ENCODE data around the gene NLGN1.
"Not testable (repeated sequence)": the region's sequence is repeated elsewhere in the genome, so short reads cannot be mapped to it uniquely, and the experiment has no call there.

Gene NLGN1

DNA sequence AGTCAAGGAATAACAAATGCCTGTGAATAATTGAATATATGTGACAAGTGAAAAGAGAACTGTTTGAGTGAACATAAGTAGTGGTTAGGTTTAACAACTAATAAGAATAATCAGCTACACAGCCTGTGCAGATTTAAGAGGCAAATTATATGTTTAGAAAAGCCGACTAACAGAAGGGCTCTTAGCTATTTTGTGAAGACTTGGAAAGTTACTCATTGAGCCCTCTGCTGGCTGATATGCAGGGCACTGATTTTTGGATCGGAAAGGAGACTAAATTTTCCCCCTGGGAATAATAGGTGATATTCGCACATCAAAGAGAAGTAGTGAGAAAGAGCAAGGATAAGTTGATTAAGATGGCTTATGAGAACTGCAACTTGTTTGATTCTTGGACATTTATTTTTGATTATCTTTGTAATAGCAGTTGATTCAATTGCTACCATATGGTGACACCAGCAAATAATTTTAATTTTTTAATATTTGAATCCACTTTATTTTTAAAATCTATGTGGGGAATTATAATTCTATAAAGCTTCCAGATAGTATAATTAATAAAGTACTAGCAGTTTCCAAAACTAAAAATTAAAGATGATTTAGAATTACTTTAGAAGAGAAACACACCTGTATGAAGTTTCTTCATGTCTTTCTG lies 156.2 kb downstream of the NLGN1 start:
- no peak for DNase-seq (ENCODE audit: extremely low read depth in 1 of 2, low read depth in 1 of 2)

DNA sequence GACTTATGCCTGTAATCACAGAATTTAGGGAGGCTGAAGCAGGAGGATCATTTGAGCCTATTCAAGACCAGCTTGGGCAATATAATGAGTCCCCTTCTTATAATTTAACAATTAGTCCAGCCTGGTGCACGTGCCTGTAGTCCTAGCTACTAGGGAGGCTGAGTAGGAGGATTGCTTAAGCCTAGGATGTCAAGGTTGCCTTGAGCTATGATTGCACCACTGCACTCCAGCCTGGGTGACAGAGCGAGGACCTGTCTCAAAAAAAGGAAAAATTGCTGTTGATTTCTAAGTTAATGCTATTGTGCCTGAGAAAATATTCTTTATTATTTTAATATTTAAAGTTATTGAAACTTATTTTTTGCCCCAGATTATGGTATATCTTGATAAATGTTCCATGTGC lies 159.0 kb downstream of the NLGN1 start:
- no peak for DNase-seq (ENCODE audit: extremely low read depth in 1 of 2, low read depth in 1 of 2)

DNA sequence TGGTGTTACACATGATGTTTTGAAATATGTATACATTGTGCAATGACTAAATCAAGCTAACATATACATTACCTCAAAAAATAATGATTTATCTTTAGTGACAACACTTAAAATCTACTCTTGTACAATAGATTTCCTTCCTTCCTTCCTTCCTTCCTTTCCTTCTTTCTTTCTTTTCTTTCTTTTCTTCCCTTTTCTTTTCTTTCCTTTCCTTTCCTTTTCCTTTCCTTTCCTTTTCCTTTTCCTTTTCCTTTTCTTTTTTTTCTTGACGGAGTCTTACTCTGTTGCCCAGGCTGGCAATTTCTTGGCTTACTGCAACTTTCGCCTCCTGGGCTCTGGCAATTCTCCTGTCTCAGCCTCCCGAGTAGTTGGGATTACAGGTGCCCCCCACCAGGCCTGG lies 170.5 kb downstream of the NLGN1 start:
- no peak for DNase-seq (ENCODE audit: extremely low read depth in 1 of 2, low read depth in 1 of 2)

DNA sequence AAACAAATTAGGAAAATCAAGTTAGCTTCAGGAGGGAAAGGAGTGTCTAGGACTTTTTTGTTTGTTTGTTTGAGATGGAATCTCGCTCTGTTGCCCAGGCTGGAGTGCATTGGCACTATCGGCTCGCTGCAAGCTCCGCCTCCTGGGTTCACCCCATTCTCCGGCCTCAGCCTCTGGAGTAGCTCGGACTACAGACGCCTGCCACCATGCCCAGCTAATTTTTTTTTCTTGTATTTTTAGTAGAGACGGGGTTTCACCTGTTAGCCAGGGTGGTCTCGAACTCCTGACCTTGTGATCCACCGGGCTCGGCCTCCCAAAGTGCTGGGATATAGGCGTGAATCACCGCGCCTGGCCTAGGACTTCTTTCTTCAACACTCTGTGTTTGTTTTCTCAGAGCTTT lies 171.1 kb downstream of the NLGN1 start:
- DNase-seq (ENCODE audit: extremely low read depth in 1 of 2, low read depth in 1 of 2) = no peak

DNA sequence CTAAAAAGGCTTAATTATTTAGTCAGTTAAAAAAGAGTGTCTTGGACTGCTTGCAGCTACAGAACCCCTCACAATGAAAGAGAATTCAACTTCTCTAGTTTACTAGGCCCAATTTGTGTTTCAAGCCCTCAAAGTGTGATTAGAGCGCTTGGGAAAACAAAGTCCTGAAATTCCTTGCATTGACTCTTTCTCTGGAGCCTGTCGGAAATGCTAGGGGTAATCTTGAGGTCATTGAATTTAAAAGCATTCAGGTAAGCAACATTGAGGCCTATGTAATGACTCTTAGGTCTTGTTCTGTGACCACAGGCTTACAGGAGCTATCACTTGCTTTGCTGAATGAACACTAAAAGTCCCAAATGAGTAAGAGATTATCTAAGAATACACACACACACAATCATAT lies 186.0 kb downstream of the NLGN1 start:
- DNase-seq (ENCODE audit: extremely low read depth in 1 of 2, low read depth in 1 of 2) = no peak

DNA sequence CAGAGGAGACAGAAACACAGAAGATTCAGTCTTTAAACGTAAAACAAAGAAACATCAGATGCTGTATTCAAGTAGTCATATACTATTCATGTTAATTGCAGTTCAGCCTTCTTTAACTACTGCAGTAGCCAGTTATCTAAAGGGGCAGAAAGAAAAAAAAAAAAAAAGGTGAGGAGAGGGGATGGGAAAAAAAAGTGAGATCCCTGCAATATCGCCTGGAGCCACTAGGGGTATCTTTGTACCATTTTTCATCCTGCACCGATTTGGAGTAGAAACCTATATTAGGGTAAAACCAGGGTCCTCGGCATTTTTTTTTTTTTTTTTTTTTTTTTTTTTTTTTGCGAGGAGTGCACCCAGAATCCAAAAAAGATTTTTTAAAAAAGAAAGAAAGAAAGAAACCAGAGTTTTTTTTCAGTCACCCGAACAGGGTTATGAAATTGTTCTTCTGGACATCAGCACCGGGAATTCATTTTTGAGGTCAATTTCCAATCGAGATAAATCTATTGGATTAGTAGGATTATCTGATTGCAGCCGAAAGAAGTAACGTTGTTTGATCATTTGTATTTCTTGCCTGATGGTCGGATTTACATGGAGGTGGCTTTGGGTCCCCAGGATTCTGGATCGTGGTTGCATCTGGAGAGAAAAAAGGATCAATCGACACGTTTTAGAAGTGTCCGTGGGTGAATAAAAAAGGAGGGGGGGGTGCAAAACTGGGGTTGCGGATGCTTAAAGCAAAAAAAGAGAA lies 186.7 kb downstream of the NLGN1 start:
- no peak for DNase-seq (ENCODE audit: extremely low read depth in 1 of 2, low read depth in 1 of 2)

DNA sequence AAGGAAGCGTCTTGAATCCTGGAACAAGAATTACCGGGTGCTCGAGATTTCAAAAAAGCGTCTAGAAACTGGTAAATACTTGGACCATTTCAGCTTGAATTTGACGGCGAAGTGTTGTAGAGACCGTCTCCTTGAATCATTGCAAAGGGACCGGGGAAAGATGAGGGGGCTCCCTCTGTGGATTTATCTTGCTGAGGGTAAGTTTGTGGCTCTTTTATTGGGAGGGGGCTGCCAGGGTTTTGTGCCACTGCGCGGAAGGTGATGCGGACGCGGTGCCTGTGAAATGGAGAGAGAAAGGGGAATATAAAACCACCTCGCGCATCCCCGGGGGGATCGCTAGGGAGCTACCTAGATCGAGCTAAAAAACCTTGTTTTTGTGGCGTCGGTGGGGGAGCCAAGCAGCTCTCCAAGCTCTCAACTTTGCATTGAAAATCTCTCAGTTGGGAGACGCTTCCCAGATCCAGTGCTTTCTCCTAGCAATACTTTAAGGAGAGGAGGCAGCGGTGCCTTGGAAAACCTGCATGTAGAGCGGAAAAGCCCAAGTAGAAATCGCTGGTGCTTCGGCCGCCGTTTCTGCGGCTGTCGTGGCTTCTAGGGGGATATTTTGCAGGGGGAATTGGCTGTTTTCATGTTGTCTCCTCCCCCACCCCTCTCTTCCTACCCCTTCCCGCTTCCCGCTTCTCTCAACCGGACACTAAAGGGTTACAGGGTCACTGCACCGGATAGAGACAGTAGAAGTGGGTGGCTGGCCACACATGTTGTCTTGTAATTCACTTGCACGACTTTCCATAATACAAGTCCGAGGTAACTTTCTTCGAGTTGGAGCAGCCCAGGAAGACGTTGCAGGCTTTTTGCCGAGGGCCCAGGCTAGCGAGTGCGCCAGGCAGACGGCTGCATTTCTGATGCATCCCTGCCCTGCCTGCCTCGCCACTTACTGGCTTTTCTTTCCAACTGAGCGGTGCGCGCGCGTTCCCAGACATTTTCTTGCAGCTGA lies 187.6 kb downstream of the NLGN1 start:
- DNase-seq (ENCODE audit: extremely low read depth in 1 of 2, low read depth in 1 of 2) = no peak

DNA sequence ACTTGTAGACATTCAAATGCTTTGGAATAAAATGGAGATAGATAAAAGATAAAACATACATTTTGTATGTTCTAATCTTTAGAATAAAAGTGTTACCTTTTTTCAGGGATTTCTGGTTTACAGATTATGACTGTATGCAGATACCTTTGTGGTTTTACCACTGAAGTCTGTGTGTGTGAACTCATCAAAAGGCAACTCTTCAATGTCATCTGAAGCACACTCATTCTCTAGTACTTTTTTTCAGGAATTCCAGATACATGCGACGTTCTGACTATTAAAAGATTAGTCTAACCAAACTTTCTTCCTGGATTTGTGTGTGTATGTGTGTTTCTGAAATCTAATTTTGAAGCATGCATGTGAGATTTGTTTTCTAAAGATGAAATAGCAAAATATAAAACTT lies 188.6 kb downstream of the NLGN1 start:
- DNase-seq (ENCODE audit: extremely low read depth in 1 of 2, low read depth in 1 of 2) = no peak

DNA sequence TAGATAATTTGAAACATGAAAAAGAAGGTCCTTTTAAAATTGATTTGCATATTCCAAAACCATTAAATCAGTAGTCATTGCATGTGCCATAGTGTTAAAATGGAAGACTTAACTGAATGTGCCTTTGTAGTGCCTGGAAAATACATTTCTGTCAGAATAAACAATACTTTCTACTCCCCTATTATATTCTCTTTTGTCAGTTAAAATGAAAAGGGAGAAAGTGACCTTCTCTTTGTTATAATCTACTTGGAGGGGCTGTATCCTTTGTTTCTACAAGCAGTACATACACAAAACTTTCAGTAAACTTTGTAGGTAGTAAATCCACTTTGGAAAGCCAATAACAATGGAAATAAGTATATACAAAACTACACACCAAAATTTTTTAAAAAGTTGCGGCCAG lies 189.5 kb downstream of the NLGN1 start:
- DNase-seq (ENCODE audit: extremely low read depth in 1 of 2, low read depth in 1 of 2) = no peak

DNA sequence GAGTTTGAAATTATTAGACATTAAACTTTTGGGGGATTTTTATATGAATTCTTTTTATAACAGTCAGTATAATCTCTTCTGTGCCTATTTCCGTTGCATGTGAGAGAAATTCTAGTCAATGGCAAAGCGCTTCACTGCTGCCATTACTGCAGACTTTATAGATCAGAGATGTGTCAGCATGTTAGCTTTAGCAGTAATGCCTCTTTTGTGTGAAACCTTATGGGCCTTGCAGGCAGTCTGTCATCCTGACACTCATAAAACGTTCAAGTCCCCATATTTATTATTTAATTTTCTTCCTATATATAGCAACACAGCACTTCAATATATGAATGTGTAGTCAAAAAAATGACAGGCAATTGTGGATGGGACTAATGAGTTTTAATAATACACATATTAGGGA lies 191.0 kb downstream of the NLGN1 start:
- no peak for DNase-seq (ENCODE audit: extremely low read depth in 1 of 2, low read depth in 1 of 2)

DNA sequence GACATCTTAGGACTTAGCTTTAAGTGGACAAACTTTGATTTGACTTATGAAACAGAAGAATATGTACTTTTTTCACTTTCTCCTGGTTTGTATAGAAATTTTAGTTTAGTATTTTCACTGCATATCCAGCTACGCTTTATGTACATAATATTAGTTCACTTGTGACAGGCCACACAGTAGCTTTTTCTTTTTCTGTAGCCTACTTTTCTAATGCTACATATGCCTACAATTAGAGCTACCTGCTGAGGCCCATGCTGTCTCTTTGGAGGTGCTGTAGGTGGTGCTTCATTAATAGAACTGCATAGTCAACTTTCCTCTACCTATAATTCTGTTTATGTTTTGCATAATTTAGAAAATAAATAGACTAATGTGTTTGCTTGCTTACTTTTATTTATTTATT lies 191.6 kb downstream of the NLGN1 start:
- no peak for DNase-seq (ENCODE audit: extremely low read depth in 1 of 2, low read depth in 1 of 2)

DNA sequence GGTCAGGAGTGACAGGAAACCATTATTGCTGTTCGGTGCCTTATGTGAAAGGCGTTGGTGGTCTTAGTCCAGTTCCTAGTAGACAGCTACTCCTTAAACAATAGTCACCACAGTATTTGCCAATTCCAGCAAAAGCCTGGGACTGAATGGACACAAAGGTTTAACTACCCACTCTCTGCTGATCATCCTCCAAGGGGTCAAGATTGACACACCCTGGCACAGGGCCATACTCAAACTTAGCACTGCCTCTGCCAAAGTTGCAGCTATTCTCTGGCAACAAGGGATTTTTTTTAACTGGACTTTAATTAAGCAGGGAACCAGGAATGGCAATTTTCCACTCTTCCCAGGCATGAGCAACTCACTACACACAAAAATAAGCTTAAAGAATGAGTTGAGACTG lies 193.9 kb downstream of the NLGN1 start:
- DNase-seq (ENCODE audit: extremely low read depth in 1 of 2, low read depth in 1 of 2) = no peak

DNA sequence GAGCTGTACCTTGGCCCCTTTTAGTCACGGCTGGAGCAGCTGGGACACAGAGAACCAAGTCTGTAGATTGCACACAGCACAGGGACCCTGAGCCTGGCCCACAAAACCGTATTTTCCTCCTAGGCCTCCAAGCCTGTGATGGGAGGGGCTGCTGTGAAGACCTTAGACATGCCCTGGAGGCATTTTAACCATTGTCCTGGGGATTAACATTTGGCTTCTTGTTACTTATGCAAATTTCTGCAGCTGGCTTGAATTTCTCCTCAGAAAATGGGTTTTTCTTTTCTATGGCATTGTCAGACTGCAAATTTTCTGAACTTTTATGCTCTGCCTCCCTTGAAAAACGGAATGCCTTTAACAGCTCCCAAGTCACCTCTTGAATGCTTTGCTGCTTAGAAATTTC lies 197.3 kb downstream of the NLGN1 start:
- not testable (repeated sequence) for DNase-seq (ENCODE audit: extremely low read depth in 1 of 2, low read depth in 1 of 2)

DNA sequence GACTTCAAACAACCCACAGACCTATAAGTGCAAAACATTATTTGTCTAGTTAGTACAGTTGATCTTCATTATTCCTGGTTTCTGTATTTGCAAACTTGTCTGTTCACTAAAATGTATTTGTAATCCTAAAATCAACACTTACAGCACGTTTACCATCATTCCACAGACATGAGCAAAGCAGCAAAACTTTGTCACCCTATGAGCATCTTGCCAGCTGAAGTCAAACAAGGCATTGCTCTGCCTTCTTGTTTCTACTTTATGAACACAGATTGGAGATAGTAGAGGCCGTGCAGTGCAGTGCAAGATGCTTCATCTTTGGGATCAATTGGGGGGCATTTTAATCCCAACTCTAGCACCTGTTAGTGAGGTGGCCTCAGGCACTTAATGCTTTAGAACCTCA lies 202.1 kb downstream of the NLGN1 start:
- DNase-seq (ENCODE audit: extremely low read depth in 1 of 2, low read depth in 1 of 2) = no peak

DNA sequence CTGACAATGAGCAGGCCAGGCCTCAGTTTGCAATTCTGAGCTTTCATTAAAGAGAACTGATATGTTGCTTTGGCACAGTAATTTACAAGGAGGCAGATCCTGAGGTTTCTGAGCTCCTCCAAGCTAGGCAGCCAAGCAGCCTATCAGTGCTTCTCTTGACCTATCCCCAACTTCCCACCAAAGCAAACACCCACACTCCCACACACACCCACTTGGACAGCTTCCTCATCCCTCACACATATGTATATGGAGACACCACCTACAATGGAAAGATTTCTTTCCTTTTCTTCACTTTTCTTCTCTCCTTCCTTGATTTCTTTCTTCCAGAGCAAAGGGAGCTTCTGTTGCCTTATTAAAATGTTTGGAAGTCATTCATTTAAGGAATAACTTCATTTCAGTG lies 217.0 kb downstream of the NLGN1 start:
- DNase-seq (ENCODE audit: extremely low read depth in 1 of 2, low read depth in 1 of 2) = no peak

DNA sequence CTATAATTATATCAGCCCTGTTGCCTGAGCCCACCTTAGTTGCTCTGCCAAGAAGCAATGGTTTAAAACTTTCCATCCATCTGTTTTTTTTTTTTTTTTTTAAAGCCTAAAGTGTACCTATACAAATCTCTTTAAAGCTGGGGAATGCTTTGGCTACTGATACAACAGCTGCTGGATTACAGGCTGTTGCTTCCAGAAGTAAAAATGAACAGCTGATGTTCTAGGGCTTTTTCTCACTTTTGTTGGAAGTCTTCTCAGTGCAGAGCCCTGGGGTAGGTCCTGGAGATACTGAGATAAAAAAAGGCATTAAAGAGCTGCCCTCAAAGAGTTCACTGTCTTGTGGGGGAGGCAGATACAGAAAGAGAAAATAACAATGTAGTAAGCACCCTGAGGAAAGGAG lies 218.1 kb downstream of the NLGN1 start:
- no peak for DNase-seq (ENCODE audit: extremely low read depth in 1 of 2, low read depth in 1 of 2)

DNA sequence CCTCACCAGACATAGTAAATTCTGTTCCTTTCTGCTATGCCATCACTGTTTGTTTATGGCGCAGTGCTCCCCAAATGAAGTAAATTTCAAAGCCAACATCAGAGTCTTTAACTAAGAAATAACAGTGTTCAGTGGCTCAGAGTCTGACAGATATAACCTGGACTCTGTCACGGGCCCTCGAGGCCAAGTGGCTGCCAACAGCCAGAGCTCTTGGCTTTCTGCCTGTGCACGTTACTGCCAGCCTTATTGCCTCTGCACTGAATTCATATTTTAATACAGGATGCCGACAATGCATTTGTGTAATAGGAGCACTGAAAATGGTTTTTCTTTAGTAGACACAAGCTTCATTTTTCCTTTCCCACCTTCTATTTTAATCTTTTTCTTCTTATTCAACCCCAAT lies 219.9 kb downstream of the NLGN1 start:
- DNase-seq (ENCODE audit: extremely low read depth in 1 of 2, low read depth in 1 of 2) = no peak

DNA sequence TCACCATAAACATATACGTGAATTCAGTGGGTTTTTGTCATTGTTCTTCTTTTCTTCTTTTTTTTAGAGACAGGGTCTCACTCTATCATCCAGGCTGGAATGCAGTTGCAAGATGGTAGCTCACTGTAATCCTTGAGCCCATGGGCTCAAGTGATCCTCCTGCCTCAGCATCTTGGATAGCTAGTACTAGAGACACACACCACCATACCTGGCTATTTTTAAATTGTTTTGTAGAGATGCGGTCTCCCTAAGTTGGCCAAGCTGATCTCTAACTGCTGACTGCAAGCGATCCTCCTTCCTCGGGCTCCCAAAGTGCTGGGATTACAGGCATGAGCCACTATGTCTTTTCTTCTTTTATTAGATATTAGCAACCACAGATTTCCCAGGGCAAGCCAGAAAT lies 220.6 kb downstream of the NLGN1 start:
- DNase-seq (ENCODE audit: extremely low read depth in 1 of 2, low read depth in 1 of 2) = no peak

DNA sequence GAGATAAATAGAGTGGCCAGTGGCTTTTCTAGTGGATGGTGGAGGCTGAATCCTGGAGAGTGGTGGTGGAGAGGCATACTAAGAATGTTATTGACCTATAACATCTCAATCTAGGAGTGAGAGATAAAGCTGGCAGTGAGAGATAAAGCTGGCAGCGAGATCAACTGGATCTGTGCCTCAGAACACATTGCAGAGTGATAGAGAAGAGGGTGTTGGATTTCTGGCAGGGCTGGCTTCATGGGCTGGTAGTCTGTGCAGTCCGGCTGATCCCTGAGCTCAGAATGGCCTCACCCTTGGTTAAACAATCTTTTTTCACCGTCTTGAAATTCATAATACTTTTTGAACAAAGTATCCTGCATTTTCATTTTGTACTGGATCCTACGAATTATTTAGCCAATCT lies 221.2 kb downstream of the NLGN1 start:
- no peak for DNase-seq (ENCODE audit: extremely low read depth in 1 of 2, low read depth in 1 of 2)

DNA sequence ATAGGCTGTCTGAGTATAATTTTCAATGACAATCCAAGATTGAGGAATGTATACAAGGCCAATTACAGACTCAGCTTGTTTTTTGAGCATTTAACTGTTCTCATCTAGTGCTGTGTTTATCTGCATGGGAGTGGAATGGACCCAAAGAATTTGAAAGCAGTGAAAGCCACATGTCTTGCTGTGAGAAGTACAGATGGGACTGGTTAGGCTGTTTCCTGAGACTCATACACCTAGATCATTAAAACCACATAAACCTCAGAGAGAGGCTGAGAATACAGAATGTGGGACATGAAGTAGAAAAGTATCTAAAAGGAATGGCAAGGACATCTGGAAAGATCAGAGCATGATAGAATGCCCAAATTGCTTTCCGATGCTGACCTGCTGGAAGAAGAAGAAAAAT lies 224.6 kb downstream of the NLGN1 start:
- no peak for DNase-seq (ENCODE audit: extremely low read depth in 1 of 2, low read depth in 1 of 2)

DNA sequence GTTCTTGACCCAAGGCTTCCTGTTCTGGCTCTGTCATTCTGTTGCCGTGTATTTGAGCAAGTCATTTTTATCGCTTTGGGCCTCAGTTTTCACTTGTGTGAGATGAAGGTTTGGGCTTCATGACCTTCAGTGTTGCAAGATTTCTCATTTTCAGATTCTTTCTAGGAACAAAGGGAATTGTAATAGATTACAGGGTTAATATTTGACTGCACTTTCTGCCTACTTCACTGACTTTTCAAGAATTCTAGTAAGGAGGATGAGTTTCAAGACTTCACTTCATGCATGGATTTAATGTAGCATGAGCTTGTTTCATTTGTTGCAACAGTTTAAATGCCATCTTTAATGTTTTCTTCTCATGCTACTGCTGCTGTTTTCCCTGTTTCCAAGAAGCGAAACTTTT lies 226.5 kb downstream of the NLGN1 start:
- no peak for DNase-seq (ENCODE audit: extremely low read depth in 1 of 2, low read depth in 1 of 2)

DNA sequence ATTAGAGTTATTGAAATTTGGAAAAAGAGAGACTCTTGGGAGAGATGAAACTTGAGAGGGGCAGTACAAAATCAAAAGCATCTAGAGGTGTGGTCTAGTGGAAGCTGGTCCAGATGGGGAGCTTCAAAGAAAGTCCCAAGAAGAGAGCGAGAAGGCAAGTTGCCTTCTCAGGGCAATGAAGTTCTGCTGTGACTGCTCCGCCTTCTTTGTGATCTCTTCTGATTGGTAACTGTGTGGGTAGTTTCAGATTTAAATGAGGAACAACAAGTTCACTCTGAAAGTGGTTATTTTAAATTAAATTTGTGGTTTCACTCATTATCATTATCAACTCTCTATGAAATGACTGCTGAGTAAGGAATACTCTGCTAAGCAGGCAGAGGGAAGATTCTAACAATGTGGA lies 233.3 kb downstream of the NLGN1 start:
- DNase-seq (ENCODE audit: extremely low read depth in 1 of 2, low read depth in 1 of 2) = no peak

Measured in stimulated activated CD8-positive, alpha-beta memory T cell treated with anti-CD3 and anti-CD28 coated beads, Interleukin-7, amount 100 ng/mL, for 48 hours (primary cell).